Stimulated activated naive B cell treated with anti-CD40 and anti-IgM and Interleukin-4, amounts not matched to agents 10 μg/mL and 1 μg/mL and 100 μg/mL, for 72 hours (primary cell): ENCODE results near the gene TRUB1.

Experiments used
- ATAC-seq, 2 donors: fragments of 150-1000 bp; cut with Tn5 transposase; replicated peaks; 2 replicates each; pipeline ENCODE4 v1.10.0; 2021; ENCODE audit warnings: moderate library complexity in 1 of 2
- DNase-seq: peaks from one replicate; pipeline ENCODE4 v3.0.0; 2021
- H3K27ac Mint-ChIP-seq: one replicate; pipeline ENCODE4 v1.8.0; 2022; ENCODE audit warnings: mild to moderate bottlenecking, mixed read lengths
- H3K27me3 Mint-ChIP-seq, 2 donors: one replicate each; pipeline ENCODE4 v1.8.0; 2022; ENCODE audit warnings: mixed read lengths in 2 of 2
- H3K36me3 Mint-ChIP-seq, 2 donors: one replicate each; pipeline ENCODE4 v1.8.0; 2022; ENCODE audit warnings: mixed read lengths in 2 of 2, mild to moderate bottlenecking in 1 of 2
- H3K4me1 Mint-ChIP-seq, 2 donors: one replicate each; pipeline ENCODE4 v1.8.0; 2022; ENCODE audit warnings: mixed read lengths in 2 of 2, mild to moderate bottlenecking in 1 of 2
- H3K4me3 Mint-ChIP-seq, 2 donors: one replicate each; pipeline ENCODE4 v1.8.0; 2022; ENCODE audit warnings: mild to moderate bottlenecking in 2 of 2, mixed read lengths in 2 of 2, moderate library complexity in 1 of 2
- H3K9me3 Mint-ChIP-seq, 2 donors: one replicate each; pipeline ENCODE4 v1.8.0; 2022; ENCODE audit warnings: mixed read lengths in 2 of 2, mild to moderate bottlenecking in 1 of 2

The TRUB1 gene

GRCh38 chr10:114974625-114975024 lies 36.6 kb downstream of the TRUB1 start:
- no peak for DNase-seq
- Mint-ChIP-seq H3K27me3 (no peaks in the 10 kb centered on the region), H3K4me1 (no peaks in the 10 kb centered on the region), H3K4me3 (no peak overlapping the region), H3K9me3 (no peaks in the 10 kb centered on the region), H3K27ac (no peak overlapping the region), H3K36me3 (peaks cover 17 to 33% of the 10 kb centered on the region in 2 donors)
- no peak for ATAC-seq

GRCh38 chr10:114975091-114975490 lies 37.1 kb downstream of the TRUB1 start:
- no peak overlapping the region for H3K27ac Mint-ChIP-seq
- ATAC-seq: no peak
- H3K27me3 Mint-ChIP-seq: no peaks in the 10 kb centered on the region
- H3K36me3 Mint-ChIP-seq: peaks cover 20 to 36% of the 10 kb centered on the region in 2 donors
- no peak for DNase-seq
- H3K4me3 Mint-ChIP-seq: no peak overlapping the region
- no peaks in the 10 kb centered on the region for H3K4me1 Mint-ChIP-seq
- no peaks in the 10 kb centered on the region for H3K9me3 Mint-ChIP-seq

GRCh38 chr10:114982989-114983388 lies 45.0 kb downstream of the TRUB1 start:
- no peak overlapping the region for H3K4me3 Mint-ChIP-seq
- peaks cover 25% of the 10 kb centered on the region in 2 donors for H3K9me3 Mint-ChIP-seq

GRCh38 chr10:114987995-114988394 lies 50.0 kb downstream of the TRUB1 start:
- no peak overlapping the region for H3K4me3 Mint-ChIP-seq
- no peaks in the 10 kb centered on the region for H3K27me3 Mint-ChIP-seq
- ATAC-seq: no peak
- DNase-seq: no peak
- peaks cover 52 to 79% of the 10 kb centered on the region in 2 donors for H3K36me3 Mint-ChIP-seq
- peaks cover 19 to 21% of the 10 kb centered on the region in 2 donors for H3K9me3 Mint-ChIP-seq
- H3K27ac Mint-ChIP-seq: no peak overlapping the region
- peaks cover 0 to 1% of the 10 kb centered on the region in 2 donors for H3K4me1 Mint-ChIP-seq

More at GRCh38 chr10:114982989-114983388, 45.0 kb downstream of the TRUB1 start:
- no peak overlapping the region for H3K27ac Mint-ChIP-seq
- peaks cover 61 to 78% of the 10 kb centered on the region in 2 donors for H3K36me3 Mint-ChIP-seq
- DNase-seq (no peak), ATAC-seq (no peak)
- H3K4me1 Mint-ChIP-seq: peaks cover 0 to 1% of the 10 kb centered on the region in 2 donors
- H3K27me3 Mint-ChIP-seq: no peaks in the 10 kb centered on the region

GRCh38 chr10:114990586-114990985 lies 52.6 kb downstream of the TRUB1 start:
- Mint-ChIP-seq H3K27ac (no peak overlapping the region), H3K9me3 (peaks cover 0 to 8% of the 10 kb centered on the region in 2 donors), H3K4me3 (no peak overlapping the region), H3K4me1 (peaks cover 0 to 1% of the 10 kb centered on the region in 2 donors), H3K36me3 (peaks cover 37 to 67% of the 10 kb centered on the region in 2 donors), H3K27me3 (no peaks in the 10 kb centered on the region)
- ATAC-seq (no peak), DNase-seq (no peak)

GRCh38 chr10:114990991-114991390 lies 53.0 kb downstream of the TRUB1 start:
- ATAC-seq (peak; percentile 42 to 61), DNase-seq (no peak)
- Mint-ChIP-seq H3K27me3 (no peaks in the 10 kb centered on the region), H3K36me3 (peaks cover 34 to 63% of the 10 kb centered on the region in 2 donors), H3K4me1 (peaks cover 0 to 1% of the 10 kb centered on the region in 2 donors), H3K27ac (peak overlapping the region; percentile 1), H3K9me3 (peaks cover 0 to 5% of the 10 kb centered on the region in 2 donors), H3K4me3 (no peak overlapping the region)

- Mint-ChIP-seq H3K4me1 (peaks cover 0 to 1% of the 10 kb centered on the region in 2 donors), H3K27ac (no peak overlapping the region), H3K4me3 (no peak overlapping the region), H3K27me3 (no peaks in the 10 kb centered on the region), H3K9me3 (peaks cover 0 to 3% of the 10 kb centered on the region in 2 donors), H3K36me3 (peaks cover 28 to 53% of the 10 kb centered on the region in 2 donors)
- no peak for ATAC-seq
- no peak for DNase-seq
Observed at GRCh38 chr10:114992189-114992775, 54.3 kb downstream of the TRUB1 start.

GRCh38 chr10:114995468-114996247 lies 57.7 kb downstream of the TRUB1 start:
- no peak for ATAC-seq
- Mint-ChIP-seq H3K4me1 (peaks cover 0 to 7% of the 10 kb centered on the region in 2 donors), H3K9me3 (no peaks in the 10 kb centered on the region), H3K27me3 (no peaks in the 10 kb centered on the region), H3K27ac (no peak overlapping the region), H3K36me3 (peaks cover 11 to 26% of the 10 kb centered on the region in 2 donors), H3K4me3 (no peak overlapping the region)
- DNase-seq: no peak

GRCh38 chr10:114996542-114996941 lies 58.5 kb downstream of the TRUB1 start:
- peaks cover 9 to 21% of the 10 kb centered on the region in 2 donors for H3K36me3 Mint-ChIP-seq
- H3K4me1 Mint-ChIP-seq: peaks cover 4 to 16% of the 10 kb centered on the region in 2 donors
- no peaks in the 10 kb centered on the region for H3K9me3 Mint-ChIP-seq
- H3K27ac Mint-ChIP-seq: no peak overlapping the region
- H3K4me3 Mint-ChIP-seq: no peak overlapping the region
- ATAC-seq (no peak), DNase-seq (no peak)
- H3K27me3 Mint-ChIP-seq: no peaks in the 10 kb centered on the region

- no peak overlapping the region for H3K27ac Mint-ChIP-seq
Observed at GRCh38 chr10:114998993-114999392, 61.0 kb downstream of the TRUB1 start.

GRCh38 chr10:115001506-115002381 lies 63.7 kb downstream of the TRUB1 start:
- peak overlapping the region; percentile 80 to 82 for H3K4me3 Mint-ChIP-seq
- peak overlapping the region; percentile 86 for H3K27ac Mint-ChIP-seq
- DNase-seq (no peak), ATAC-seq (peak; percentile 79 to 81)
- peaks cover 11 to 24% of the 10 kb centered on the region in 2 donors for H3K4me1 Mint-ChIP-seq
- no peaks in the 10 kb centered on the region for H3K9me3 Mint-ChIP-seq
- H3K36me3 Mint-ChIP-seq: no peaks in the 10 kb centered on the region
- H3K27me3 Mint-ChIP-seq: no peaks in the 10 kb centered on the region

More at GRCh38 chr10:114998993-114999392, 61.0 kb downstream of the TRUB1 start:
- H3K4me3 Mint-ChIP-seq: no peak overlapping the region
- H3K4me1 Mint-ChIP-seq: peaks cover 11 to 24% of the 10 kb centered on the region in 2 donors
- H3K9me3 Mint-ChIP-seq: no peaks in the 10 kb centered on the region
- no peak for ATAC-seq
- H3K36me3 Mint-ChIP-seq: peaks cover 9 to 12% of the 10 kb centered on the region in 2 donors
- DNase-seq: no peak
- H3K27me3 Mint-ChIP-seq: no peaks in the 10 kb centered on the region

GRCh38 chr10:115003396-115003795 lies 65.4 kb downstream of the TRUB1 start:
- Mint-ChIP-seq H3K9me3 (no peaks in the 10 kb centered on the region), H3K36me3 (no peaks in the 10 kb centered on the region), H3K27me3 (no peaks in the 10 kb centered on the region), H3K4me1 (peaks cover 11 to 24% of the 10 kb centered on the region in 2 donors), H3K27ac (no peak overlapping the region), H3K4me3 (no peak overlapping the region)
- no peak for ATAC-seq
- DNase-seq: no peak

- DNase-seq: no peak
- peaks cover 4 to 5% of the 10 kb centered on the region in 2 donors for H3K27me3 Mint-ChIP-seq
- ATAC-seq: no peak
- H3K4me3 Mint-ChIP-seq: no peak overlapping the region
- H3K4me1 Mint-ChIP-seq: peaks cover 11 to 24% of the 10 kb centered on the region in 2 donors
- H3K27ac Mint-ChIP-seq: no peak overlapping the region
- H3K36me3 Mint-ChIP-seq: peaks cover 0 to 5% of the 10 kb centered on the region in 2 donors
- peaks cover 5% of the 10 kb centered on the region in 2 donors for H3K9me3 Mint-ChIP-seq
Observed at GRCh38 chr10:115004236-115004862, 66.4 kb downstream of the TRUB1 start.

- DNase-seq (no peak), ATAC-seq (no peak)
- peaks cover 0 to 8% of the 10 kb centered on the region in 2 donors for H3K36me3 Mint-ChIP-seq
Observed at GRCh38 chr10:115005771-115006170, 67.8 kb downstream of the TRUB1 start.

More at GRCh38 chr10:115005771-115006170, 67.8 kb downstream of the TRUB1 start:
- Mint-ChIP-seq H3K4me1 (peaks cover 11 to 16% of the 10 kb centered on the region in 2 donors), H3K27me3 (peaks cover 8 to 11% of the 10 kb centered on the region in 2 donors), H3K4me3 (no peak overlapping the region), H3K9me3 (peaks cover 6 to 8% of the 10 kb centered on the region in 2 donors), H3K27ac (no peak overlapping the region)
